Activated CD4-positive, alpha-beta T cell treated with anti-CD3 and anti-CD28 coated beads for 1 hour (primary cell): ENCODE data around the gene ASF1B.
"Not testable (repeated sequence)": the region's sequence is repeated elsewhere in the genome, so short reads cannot be mapped to it uniquely, and the experiment has no call there.

Experiments
- DNase-seq: peaks from one replicate; pipeline ENCODE4 v3.0.0-alpha.2; 2020

ASF1B gene

GRCh38 chr19:14159059-14159458 is 22.7 kb upstream of the ASF1B start:
- DNase-seq, result no peak

GRCh38 chr19:14158276-14159023 is 22.1 kb upstream of the ASF1B start:
- no peak for DNase-seq

GRCh38 chr19:14156971-14157717 is 20.8 kb upstream of the ASF1B start:
- DNase-seq, result no peak

GRCh38 chr19:14156122-14156521 is 19.7 kb upstream of the ASF1B start:
- no peak for DNase-seq

- no peak for DNase-seq
These were observed 19.0 kb upstream of the ASF1B start for GRCh38 chr19:14155371-14155770.

GRCh38 chr19:14152713-14153112 is 16.3 kb upstream of the ASF1B start:
- no peak for DNase-seq

GRCh38 chr19:14150770-14151661 is 14.6 kb upstream of the ASF1B start:
- no peak for DNase-seq

- DNase-seq, result no peak
These were observed 13.8 kb upstream of the ASF1B start for GRCh38 chr19:14150041-14150769.

- DNase-seq, result peak; percentile 33
These were observed 13.2 kb upstream of the ASF1B start for GRCh38 chr19:14149509-14149994.

GRCh38 chr19:14148751-14149410 is 12.5 kb upstream of the ASF1B start:
- no peak for DNase-seq

- DNase-seq, result peak; percentile 35
These were observed 11.6 kb upstream of the ASF1B start for GRCh38 chr19:14147797-14148605.

GRCh38 chr19:14146789-14147216 is 10.4 kb upstream of the ASF1B start:
- DNase-seq, result no peak

GRCh38 chr19:14146169-14146568 is 9.8 kb upstream of the ASF1B start:
- DNase-seq, result not testable (repeated sequence)

- DNase-seq, result no peak
These were observed 9.0 kb upstream of the ASF1B start for GRCh38 chr19:14145381-14145780.

GRCh38 chr19:14142262-14143190 is 6.1 kb upstream of the ASF1B start:
- DNase-seq, result no peak

- no peak for DNase-seq
These were observed 4.7 kb upstream of the ASF1B start for GRCh38 chr19:14141041-14141440.

- no peak for DNase-seq
These were observed 3.6 kb upstream of the ASF1B start for GRCh38 chr19:14139944-14140343.

- DNase-seq, result no peak
These were observed 2.3 kb upstream of the ASF1B start for GRCh38 chr19:14138576-14139265.

GRCh38 chr19:14135985-14136508 is 342 bp downstream of the ASF1B start:
- no peak for DNase-seq
